Measurements from ENCODE around the gene STN1. TPM values are rescaled to one million over a fixed set of nuclear protein-coding genes. Genes with fewer than 3 reads are reported as not detected.

STN1 gene
- total and polyA plus RNA-seq, 2 of the 4 experiments (the other 2 are of a cell fraction), result 17.8 to 32.3 TPM

DNA sequence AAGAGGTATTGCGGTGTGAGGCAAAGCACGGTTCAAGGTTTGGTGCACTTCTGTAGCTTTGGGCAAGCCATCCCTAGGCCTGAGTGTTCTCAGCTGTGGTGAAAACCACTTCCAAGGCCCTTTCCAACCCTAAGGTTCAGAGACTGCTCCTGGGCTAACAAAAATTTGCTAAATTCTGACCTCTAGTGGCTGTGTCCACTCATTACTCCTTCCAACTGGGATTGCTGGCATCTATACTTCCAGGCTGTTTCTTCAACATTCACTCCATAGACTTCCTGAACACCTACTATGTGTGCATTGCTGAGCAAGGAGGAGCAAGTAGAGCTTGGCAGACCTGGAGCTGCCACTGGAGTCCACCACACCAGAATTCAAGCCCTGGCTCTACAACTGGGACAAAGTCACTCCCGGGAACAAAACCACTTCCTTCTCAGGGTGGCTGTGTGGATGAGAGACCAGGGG, 33.3 kb downstream of the STN1 start:
- Histone ChIP-seq H3K4ac (ENCODE audit: low read depth, low read length) (0 out of 2 replicates have a peak overlapping the region, but pooled peaks have one; percentile 6), H3K18ac (ENCODE audit: low read depth, low read length) (no peak overlapping the region), H4K8ac (ENCODE audit: low read depth in 2 of 2, low read length in 2 of 2) (peak overlapping the region in 1 of 2 experiments; percentile 16; a peak in 1 of 4 replicates), H3K4me2 (ENCODE audit: low read depth, low read length) (no peak overlapping the region), H2AK5ac (ENCODE audit: low read depth, low read length) (peak overlapping the region; percentile 62; the same call in 1 of the 2 replicates), H4K20me1 (ENCODE audit: insufficient read depth, low read length) (peaks cover 9% of the 10 kb centered on the region), H4K5ac (ENCODE audit: low read depth, low read length) (no peak overlapping the region), H3K27me3 (ENCODE audit: control insufficient read depth, insufficient read depth, low read length) (no peaks in the 10 kb centered on the region), H2AFZ (replicated peaks; ENCODE audit: low read length, poor library complexity) (peak overlapping the region; percentile 29), H2BK120ac (ENCODE audit: low read depth, low read length) (no peak overlapping the region), H3K23ac (ENCODE audit: low read depth, low read length) (no peak overlapping the region), H3K36me3 (ENCODE audit: control insufficient read depth, insufficient read depth, low read length) (peaks cover 13% of the 10 kb centered on the region), H3K27ac (ENCODE audit: insufficient read depth, low read length) (no peak overlapping the region), H3K56ac (ENCODE audit: extremely low read depth, insufficient read depth, low read length) (no peak overlapping the region), H3K79me1 (ENCODE audit: low read depth in 1 of 2, low read length in 2 of 2) (no peaks in the 10 kb centered on the region), H2BK20ac (ENCODE audit: low read depth, low read length) (no peak overlapping the region), H3K9ac (ENCODE audit: low read depth, low read length) (no peak overlapping the region), H3K4me1 (ENCODE audit: control insufficient read depth, insufficient read depth, low read length) (peaks cover 12% of the 10 kb centered on the region; the same call in 1 of the 2 replicates), H2AK9ac (replicated peaks; ENCODE audit: low read depth, low read length, poor library complexity) (no peak overlapping the region), H2BK15ac (ENCODE audit: low read depth, low read length) (no peak overlapping the region), H3K9me3 (ENCODE audit: control insufficient read depth, insufficient read depth, low read length) (no peaks in the 10 kb centered on the region), H4K91ac (ENCODE audit: insufficient read depth, low read depth, low read length) (no peak overlapping the region), H3K14ac (replicated peaks; ENCODE audit: low read depth, low read length) (no peak overlapping the region), H3K9me1 (ENCODE audit: insufficient read depth, low read length) (no peaks in the 10 kb centered on the region), H3K4me3 (ENCODE audit: insufficient read depth, low read depth, low read length) (no peak overlapping the region), H2BK5ac (ENCODE audit: low read depth, low read length, poor library complexity, severe bottlenecking) (no peak overlapping the region)
- intact Hi-C loops (cut with micrococcal nuclease) (loop anchor here (1.0 to 5.0 kb wide), 6 partner anchors 143 to 468 kb away; partner anchors contain the start of genes CFAP58, GSTO1 and ITPRIP), dilution Hi-C loops (cut with HindIII; ENCODE audit: low sequenced_read_pairs, unreplicated experiment) (no loop called here), in situ Hi-C loops (cut with MboI; ENCODE audit: low sequenced_read_pairs) (loop anchor here (5.0 kb wide), 3 partner anchors 172 to 323 kb away; partner anchors contain the start of gene SFR1)
- TF ChIP-seq, protein P1, sequence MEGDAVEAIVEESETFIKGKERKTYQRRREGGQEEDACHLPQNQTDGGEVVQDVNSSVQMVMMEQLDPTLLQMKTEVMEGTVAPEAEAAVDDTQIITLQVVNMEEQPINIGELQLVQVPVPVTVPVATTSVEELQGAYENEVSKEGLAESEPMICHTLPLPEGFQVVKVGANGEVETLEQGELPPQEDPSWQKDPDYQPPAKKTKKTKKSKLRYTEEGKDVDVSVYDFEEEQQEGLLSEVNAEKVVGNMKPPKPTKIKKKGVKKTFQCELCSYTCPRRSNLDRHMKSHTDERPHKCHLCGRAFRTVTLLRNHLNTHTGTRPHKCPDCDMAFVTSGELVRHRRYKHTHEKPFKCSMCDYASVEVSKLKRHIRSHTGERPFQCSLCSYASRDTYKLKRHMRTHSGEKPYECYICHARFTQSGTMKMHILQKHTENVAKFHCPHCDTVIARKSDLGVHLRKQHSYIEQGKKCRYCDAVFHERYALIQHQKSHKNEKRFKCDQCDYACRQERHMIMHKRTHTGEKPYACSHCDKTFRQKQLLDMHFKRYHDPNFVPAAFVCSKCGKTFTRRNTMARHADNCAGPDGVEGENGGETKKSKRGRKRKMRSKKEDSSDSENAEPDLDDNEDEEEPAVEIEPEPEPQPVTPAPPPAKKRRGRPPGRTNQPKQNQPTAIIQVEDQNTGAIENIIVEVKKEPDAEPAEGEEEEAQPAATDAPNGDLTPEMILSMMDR (conservative IDR thresholded peaks at IDR 0.05; ENCODE audit: low read depth, low read length), result peak; percentile 78
- peak; percentile 85 for TF ChIP-seq RAD21 (IDR thresholded peaks at IDR 0.05; ENCODE audit: low read length)
- peak; percentile 93 for TF ChIP-seq SMC3 (IDR thresholded peaks at IDR 0.05; ENCODE audit: low read depth, low read length)
- TF ChIP-seq MAZ (IDR thresholded peaks at IDR 0.05; ENCODE audit: borderline replicate concordance, low read depth, low read length), result no peak
- DNase-seq (peak; percentile 60), ATAC-seq (ENCODE audit: low read depth) (peak; percentile 72)
- ChIA-PET CTCF (interaction anchor here (0.5 to 2.1 kb wide), 5 partner anchors 8 to 680 kb away, joined by 3 to 8 read pairs (median 4); no protein-coding TSS in a partner anchor), POLR2A (ENCODE audit: unreplicated experiment) (no interaction called here)
- WGBS, 2 experiments (ENCODE audit: extremely low coverage in 2 of 2, insufficient read length in 1 of 2), result 20% methylated on average over 1 of the region's 3 CpGs; no CpG with 5 or more reads in 1 of the 2 experiments
- no TSS peak for BruUV-seq (replicated peaks)

Measured in IMR-90 (cell line).